Hematopoietic multipotent progenitor cell treated with erythropoietin and hydrocortisone succinate and interleukin-3 and kit ligand, for 15 days (in vitro differentiated cells): ENCODE results near the gene IQUB.
"Not testable (repeated sequence)": the region's sequence is repeated elsewhere in the genome, so short reads cannot be mapped to it uniquely, and the experiment has no call there.

Source experiments
- DNase-seq: peaks from one replicate; pipeline ENCODE4 v3.0.0-alpha.2; 2015; ENCODE audit warnings: low spot score

IQUB gene

GRCh38 chr7:123410273-123410904 lies 124.0 kb downstream of the IQUB start:
- no peak for DNase-seq

GRCh38 chr7:123407951-123408350 lies 126.4 kb downstream of the IQUB start:
- not testable (repeated sequence) for DNase-seq
